Measurements from ENCODE around the gene FBP2. TPM values are rescaled to one million over a fixed set of nuclear protein-coding genes. Genes with fewer than 3 reads are reported as not detected.

The FBP2 gene
- polyA plus RNA-seq, 1 of the 3 experiments (the other 2 are of a cell fraction), result not detected

DNA sequence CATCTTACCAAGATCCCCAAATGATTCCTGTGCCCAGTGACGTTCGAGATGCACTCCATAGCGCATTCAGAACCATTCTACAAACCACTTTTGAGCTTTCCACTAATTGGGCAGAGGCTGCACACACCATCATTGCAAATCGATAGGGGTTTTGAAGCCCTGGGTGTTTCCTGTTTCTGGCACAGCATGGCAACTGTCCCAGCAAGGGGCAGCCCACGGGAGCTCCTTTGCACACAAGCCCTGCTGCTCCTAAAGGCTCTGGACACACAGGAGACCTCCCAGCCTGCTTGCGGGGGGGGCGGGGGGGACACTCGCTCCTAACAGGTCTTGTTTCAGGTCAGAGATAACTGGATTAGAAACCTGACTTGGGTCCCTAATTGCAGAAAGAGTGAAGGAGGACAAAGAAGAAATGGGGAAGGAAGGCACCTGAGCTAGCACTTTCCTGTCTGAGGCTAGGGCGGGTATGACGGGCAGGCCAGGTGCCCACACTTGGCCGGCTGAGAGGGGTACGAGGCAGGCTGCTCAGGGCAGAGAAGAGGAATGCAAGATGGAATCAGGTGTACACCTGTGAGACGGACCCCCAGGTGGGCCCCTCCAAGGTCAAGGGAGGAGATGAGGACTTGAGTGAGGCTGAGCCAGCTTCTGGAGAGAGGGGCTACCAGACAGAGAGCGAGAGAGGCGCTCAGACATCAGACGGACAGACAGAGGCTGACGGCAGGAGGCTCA is 44.9 kb upstream of the FBP2 start:
- Histone ChIP-seq H3K9me2 (no peaks in the 10 kb centered on the region), H3K4me1 (ENCODE audit: control insufficient read depth in 1 of 2, insufficient read depth in 2 of 2, low read depth in 1 of 2, low read length in 1 of 2) (no peaks in the 10 kb centered on the region; a peak in 1 of 4 replicates), H2AFZ (ENCODE audit: low read depth) (no peak overlapping the region), H3K9ac (no peak overlapping the region), H4K20me1 (ENCODE audit: insufficient read depth) (no peaks in the 10 kb centered on the region), H3K36me3 (replicated peaks in 1 of 2; ENCODE audit: control insufficient read depth in 1 of 2, insufficient read depth in 2 of 2, low read length in 1 of 2) (no peaks in the 10 kb centered on the region), H3K4me2 (no peak overlapping the region), H3K27me3 (ENCODE audit: insufficient read depth) (no peaks in the 10 kb centered on the region), H3K4me3 (ENCODE audit: low read depth in 2 of 2, low read length in 1 of 2) (no peak overlapping the region), H3K79me2 (ENCODE audit: insufficient read depth) (no peaks in the 10 kb centered on the region), H3K9me3 (no peaks in the 10 kb centered on the region), H3K27ac (ENCODE audit: low read depth in 2 of 2, low read length in 1 of 2) (no peak overlapping the region), H3F3A (replicated peaks; ENCODE audit: insufficient read depth) (no peaks in the 10 kb centered on the region)
- DNase-seq, result no peak
- POLR2A ChIA-PET, result no interaction called here
- TF ChIP-seq TAF1 (IDR thresholded peaks at IDR 0.05; ENCODE audit: borderline replicate concordance, low read depth, low read length) (no peak), RXRA (IDR thresholded peaks at IDR 0.05; ENCODE audit: borderline replicate concordance, low read depth) (no peak), SIN3A (IDR thresholded peaks at IDR 0.05; ENCODE audit: borderline replicate concordance, low read depth, low read length) (no peak), NRF1 (IDR thresholded peaks at IDR 0.05; ENCODE audit: low read depth, low read length) (no peak), RFX5 (IDR thresholded peaks at IDR 0.05; ENCODE audit: low read length) (no peak), MEF2A (IDR thresholded peaks at IDR 0.05; ENCODE audit: borderline replicate concordance, low read depth) (no peak), RCOR1 (IDR thresholded peaks at IDR 0.05; ENCODE audit: low read length) (no peak), MXI1 (IDR thresholded peaks at IDR 0.05; ENCODE audit: low read depth, low read length) (no peak), CHD2 (IDR thresholded peaks at IDR 0.05; ENCODE audit: low read length, partially characterized antibody) (no peak), JUND (IDR thresholded peaks at IDR 0.05) (no peak), FOXJ3 (CRISPR knock-in tag; IDR thresholded peaks at IDR 0.05) (no peak), TEAD4 (IDR thresholded peaks at IDR 0.05; ENCODE audit: borderline replicate concordance, insufficient read depth) (no peak), GATA2 (CRISPR knock-in tag; IDR thresholded peaks at IDR 0.05) (no peak), EP300 (IDR thresholded peaks at IDR 0.05; ENCODE audit: borderline replicate concordance in 1 of 2, low read depth in 1 of 2, low read length in 1 of 2) (no peak), FOXM1 (IDR thresholded peaks at IDR 0.05; ENCODE audit: low read depth) (no peak), TCF12 (IDR thresholded peaks at IDR 0.05) (no peak)
- TF ChIP-seq, protein P1, sequence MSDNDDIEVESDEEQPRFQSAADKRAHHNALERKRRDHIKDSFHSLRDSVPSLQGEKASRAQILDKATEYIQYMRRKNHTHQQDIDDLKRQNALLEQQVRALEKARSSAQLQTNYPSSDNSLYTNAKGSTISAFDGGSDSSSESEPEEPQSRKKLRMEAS (IDR thresholded peaks at IDR 0.05; ENCODE audit: low read depth), result no peak
- TF ChIP-seq, protein P2, sequence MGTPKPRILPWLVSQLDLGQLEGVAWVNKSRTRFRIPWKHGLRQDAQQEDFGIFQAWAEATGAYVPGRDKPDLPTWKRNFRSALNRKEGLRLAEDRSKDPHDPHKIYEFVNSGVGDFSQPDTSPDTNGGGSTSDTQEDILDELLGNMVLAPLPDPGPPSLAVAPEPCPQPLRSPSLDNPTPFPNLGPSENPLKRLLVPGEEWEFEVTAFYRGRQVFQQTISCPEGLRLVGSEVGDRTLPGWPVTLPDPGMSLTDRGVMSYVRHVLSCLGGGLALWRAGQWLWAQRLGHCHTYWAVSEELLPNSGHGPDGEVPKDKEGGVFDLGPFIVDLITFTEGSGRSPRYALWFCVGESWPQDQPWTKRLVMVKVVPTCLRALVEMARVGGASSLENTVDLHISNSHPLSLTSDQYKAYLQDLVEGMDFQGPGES (IDR thresholded peaks at IDR 0.05; ENCODE audit: low read depth, low read length), result no peak
- TF ChIP-seq, protein P3, sequence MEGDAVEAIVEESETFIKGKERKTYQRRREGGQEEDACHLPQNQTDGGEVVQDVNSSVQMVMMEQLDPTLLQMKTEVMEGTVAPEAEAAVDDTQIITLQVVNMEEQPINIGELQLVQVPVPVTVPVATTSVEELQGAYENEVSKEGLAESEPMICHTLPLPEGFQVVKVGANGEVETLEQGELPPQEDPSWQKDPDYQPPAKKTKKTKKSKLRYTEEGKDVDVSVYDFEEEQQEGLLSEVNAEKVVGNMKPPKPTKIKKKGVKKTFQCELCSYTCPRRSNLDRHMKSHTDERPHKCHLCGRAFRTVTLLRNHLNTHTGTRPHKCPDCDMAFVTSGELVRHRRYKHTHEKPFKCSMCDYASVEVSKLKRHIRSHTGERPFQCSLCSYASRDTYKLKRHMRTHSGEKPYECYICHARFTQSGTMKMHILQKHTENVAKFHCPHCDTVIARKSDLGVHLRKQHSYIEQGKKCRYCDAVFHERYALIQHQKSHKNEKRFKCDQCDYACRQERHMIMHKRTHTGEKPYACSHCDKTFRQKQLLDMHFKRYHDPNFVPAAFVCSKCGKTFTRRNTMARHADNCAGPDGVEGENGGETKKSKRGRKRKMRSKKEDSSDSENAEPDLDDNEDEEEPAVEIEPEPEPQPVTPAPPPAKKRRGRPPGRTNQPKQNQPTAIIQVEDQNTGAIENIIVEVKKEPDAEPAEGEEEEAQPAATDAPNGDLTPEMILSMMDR (IDR thresholded peaks at IDR 0.05), result no peak
- TF ChIP-seq, protein P4, sequence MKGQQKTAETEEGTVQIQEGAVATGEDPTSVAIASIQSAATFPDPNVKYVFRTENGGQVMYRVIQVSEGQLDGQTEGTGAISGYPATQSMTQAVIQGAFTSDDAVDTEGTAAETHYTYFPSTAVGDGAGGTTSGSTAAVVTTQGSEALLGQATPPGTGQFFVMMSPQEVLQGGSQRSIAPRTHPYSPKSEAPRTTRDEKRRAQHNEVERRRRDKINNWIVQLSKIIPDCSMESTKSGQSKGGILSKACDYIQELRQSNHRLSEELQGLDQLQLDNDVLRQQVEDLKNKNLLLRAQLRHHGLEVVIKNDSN (IDR thresholded peaks at IDR 0.05; ENCODE audit: borderline replicate concordance, low read depth), result no peak
- WGBS (ENCODE audit: low lambda C conversion rate), result 82% methylated on average over 15 of the region's 17 CpGs
- CTCF ChIA-PET, result interaction anchor here (1.1 kb wide), 1 partner anchor 15 kb away, joined by 3 read pairs; no protein-coding TSS in a partner anchor
